Measurements from ENCODE around the gene AKAP6. TPM values are rescaled to one million over a fixed set of nuclear protein-coding genes. Genes with fewer than 3 reads are reported as not detected.
A peak's percentile ranks its signal among the peaks of the same experiment; 100 is the strongest.

AKAP6 gene
- total RNA-seq, 1 donor from 2014 or later: 2.8 TPM

- peak overlapping the region; percentile 75 for H3K27ac Mint-ChIP-seq (ENCODE audit: unreplicated experiment)
- no peaks in the 10 kb centered on the region for H3K27me3 ChIP-seq (ENCODE audit: insufficient read depth, low read length)
- no peaks in the 10 kb centered on the region for H3K9me3 ChIP-seq (ENCODE audit: insufficient read depth, low read depth, low read length)
- peak overlapping the region; percentile 44 for H3K9ac ChIP-seq (ENCODE audit: low read length)
- H3K9me3 Mint-ChIP-seq (ENCODE audit: unreplicated experiment): peaks cover 3% of the 10 kb centered on the region
- H3K4me1 ChIP-seq (ENCODE audit: insufficient read depth, low read length): peaks cover 21% of the 10 kb centered on the region
- peak; percentile 43 for FAIRE-seq
- H4K20me1 ChIP-seq (ENCODE audit: insufficient read depth, low read length): no peaks in the 10 kb centered on the region
- H2AFZ ChIP-seq (ENCODE audit: low read depth, low read length): no peak overlapping the region
- H3K4me3 Mint-ChIP-seq (ENCODE audit: unreplicated experiment): peak overlapping the region; percentile 6
- no peaks in the 10 kb centered on the region for H3K27me3 Mint-ChIP-seq (ENCODE audit: low read depth, unreplicated experiment)
- peak; percentile 71 for DNase-seq (ENCODE audit: low read depth)
- TF ChIP-seq EZH2 (IDR thresholded peaks at IDR 0.05; ENCODE audit: insufficient read depth, low read length) (no peak), CTCF (IDR thresholded peaks at IDR 0.05; ENCODE audit: insufficient read depth, low read depth, low read length) (no peak)
- no peaks in the 10 kb centered on the region for H3K79me2 ChIP-seq (ENCODE audit: insufficient read depth, low read length)
- H3K4me2 ChIP-seq (ENCODE audit: low read length): peak overlapping the region; percentile 58
- peaks cover 31% of the 10 kb centered on the region for H3K4me1 Mint-ChIP-seq (ENCODE audit: low read depth, unreplicated experiment)
- H3K36me3 Mint-ChIP-seq (ENCODE audit: low read depth, unreplicated experiment): peaks cover 2% of the 10 kb centered on the region
- no peak overlapping the region for H3K4me3 ChIP-seq (ENCODE audit: insufficient read depth, low read depth, low read length)
- H3K36me3 ChIP-seq (ENCODE audit: insufficient read depth, low read length): no peaks in the 10 kb centered on the region
- peak overlapping the region; percentile 20 for H3K27ac ChIP-seq (ENCODE audit: low read depth, low read length)
Measured at GRCh38 chr14:32468955-32469354, 139.9 kb downstream of the AKAP6 start.

- Histone ChIP-seq H3K4me2 (ENCODE audit: low read length) (no peak overlapping the region), H3K4me3 (ENCODE audit: insufficient read depth, low read depth, low read length) (no peak overlapping the region), H3K79me2 (ENCODE audit: insufficient read depth, low read length) (no peaks in the 10 kb centered on the region), H3K9me3 (ENCODE audit: insufficient read depth, low read depth, low read length) (no peaks in the 10 kb centered on the region), H3K4me1 (ENCODE audit: insufficient read depth, low read length) (peaks cover 21% of the 10 kb centered on the region), H3K9ac (ENCODE audit: low read length) (peak overlapping the region; percentile 44), H3K27ac (ENCODE audit: low read depth, low read length) (peak overlapping the region; percentile 20), H3K27me3 (ENCODE audit: insufficient read depth, low read length) (no peaks in the 10 kb centered on the region), H3K36me3 (ENCODE audit: insufficient read depth, low read length) (no peaks in the 10 kb centered on the region), H4K20me1 (ENCODE audit: insufficient read depth, low read length) (no peaks in the 10 kb centered on the region), H2AFZ (ENCODE audit: low read depth, low read length) (no peak overlapping the region)
- Mint-ChIP-seq H3K4me3 (ENCODE audit: unreplicated experiment) (no peak overlapping the region), H3K36me3 (ENCODE audit: low read depth, unreplicated experiment) (peaks cover 2% of the 10 kb centered on the region), H3K27ac (ENCODE audit: unreplicated experiment) (peak overlapping the region; percentile 75), H3K27me3 (ENCODE audit: low read depth, unreplicated experiment) (no peaks in the 10 kb centered on the region), H3K4me1 (ENCODE audit: low read depth, unreplicated experiment) (peaks cover 35% of the 10 kb centered on the region), H3K9me3 (ENCODE audit: unreplicated experiment) (peaks cover 3% of the 10 kb centered on the region)
- peak; percentile 49 for DNase-seq (ENCODE audit: low read depth)
- peak; percentile 67 for FAIRE-seq
- TF ChIP-seq CTCF (IDR thresholded peaks at IDR 0.05; ENCODE audit: insufficient read depth, low read depth, low read length) (peak; percentile 60), EZH2 (IDR thresholded peaks at IDR 0.05; ENCODE audit: insufficient read depth, low read length) (no peak)
Measured at GRCh38 chr14:32469388-32470160, 140.5 kb downstream of the AKAP6 start.

GRCh38 chr14:32470161-32470715 lies 141.1 kb downstream of the AKAP6 start:
- H3K27ac Mint-ChIP-seq (ENCODE audit: unreplicated experiment): peak overlapping the region; percentile 20
- H2AFZ ChIP-seq (ENCODE audit: low read depth, low read length): no peak overlapping the region
- H3K4me1 Mint-ChIP-seq (ENCODE audit: low read depth, unreplicated experiment): peaks cover 35% of the 10 kb centered on the region
- FAIRE-seq (no peak), DNase-seq (ENCODE audit: low read depth) (no peak)
- no peaks in the 10 kb centered on the region for H3K36me3 ChIP-seq (ENCODE audit: insufficient read depth, low read length)
- H3K9me3 ChIP-seq (ENCODE audit: insufficient read depth, low read depth, low read length): no peaks in the 10 kb centered on the region
- no peak for TF ChIP-seq CTCF (IDR thresholded peaks at IDR 0.05; ENCODE audit: insufficient read depth, low read depth, low read length)
- no peak for TF ChIP-seq EZH2 (IDR thresholded peaks at IDR 0.05; ENCODE audit: insufficient read depth, low read length)
- no peaks in the 10 kb centered on the region for H4K20me1 ChIP-seq (ENCODE audit: insufficient read depth, low read length)
- no peaks in the 10 kb centered on the region for H3K27me3 Mint-ChIP-seq (ENCODE audit: low read depth, unreplicated experiment)
- H3K27me3 ChIP-seq (ENCODE audit: insufficient read depth, low read length): no peaks in the 10 kb centered on the region
- H3K9ac ChIP-seq (ENCODE audit: low read length): no peak overlapping the region
- no peak overlapping the region for H3K4me3 ChIP-seq (ENCODE audit: insufficient read depth, low read depth, low read length)
- no peak overlapping the region for H3K4me2 ChIP-seq (ENCODE audit: low read length)
- no peaks in the 10 kb centered on the region for H3K79me2 ChIP-seq (ENCODE audit: insufficient read depth, low read length)
- peaks cover 21% of the 10 kb centered on the region for H3K4me1 ChIP-seq (ENCODE audit: insufficient read depth, low read length)
- H3K36me3 Mint-ChIP-seq (ENCODE audit: low read depth, unreplicated experiment): peaks cover 2% of the 10 kb centered on the region
- H3K27ac ChIP-seq (ENCODE audit: low read depth, low read length): no peak overlapping the region
- peaks cover 3% of the 10 kb centered on the region for H3K9me3 Mint-ChIP-seq (ENCODE audit: unreplicated experiment)
- H3K4me3 Mint-ChIP-seq (ENCODE audit: unreplicated experiment): no peak overlapping the region
